C4-2B (cell line): ENCODE results near the gene TXNIP.

Experiments
- H3K27ac ChIP-seq: fragments of 450-650 bp; 2 replicates; pipeline ENCODE4 v1.5.1; 2017
- CTCF ChIP-seq: fragments of 450-650 bp; conservative IDR thresholded peaks from 2 replicates; pipeline ENCODE4 v1.5.1; 2017; ENCODE audit warnings: mild to moderate bottlenecking
- ZFX ChIP-seq: fragments of 450-650 bp; IDR thresholded peaks from 2 replicates; pipeline ENCODE4 v1.6.1; 2017

Gene TXNIP

DNA sequence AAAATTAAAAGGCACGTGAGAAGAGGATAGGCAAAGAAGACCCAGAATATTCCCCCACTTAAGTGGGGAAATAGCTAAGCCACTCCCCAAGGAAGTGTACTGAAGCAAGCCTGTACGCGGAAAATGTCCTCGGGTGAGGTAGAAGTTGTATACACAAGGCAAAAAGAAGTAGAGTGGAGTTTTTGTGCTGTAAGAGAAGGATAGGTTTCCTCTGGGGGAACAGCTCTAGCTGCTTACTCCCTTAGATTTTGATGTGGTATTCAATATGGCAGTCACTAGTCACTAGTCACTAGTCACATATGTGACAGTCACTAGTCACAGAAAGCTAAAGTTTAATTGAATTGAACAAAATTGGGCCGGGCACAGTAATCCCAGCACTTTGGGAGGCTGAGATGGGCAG lies 7.6 kb downstream of the TXNIP start:
- TF ChIP-seq ZFX (no peak), CTCF (no peak)

DNA sequence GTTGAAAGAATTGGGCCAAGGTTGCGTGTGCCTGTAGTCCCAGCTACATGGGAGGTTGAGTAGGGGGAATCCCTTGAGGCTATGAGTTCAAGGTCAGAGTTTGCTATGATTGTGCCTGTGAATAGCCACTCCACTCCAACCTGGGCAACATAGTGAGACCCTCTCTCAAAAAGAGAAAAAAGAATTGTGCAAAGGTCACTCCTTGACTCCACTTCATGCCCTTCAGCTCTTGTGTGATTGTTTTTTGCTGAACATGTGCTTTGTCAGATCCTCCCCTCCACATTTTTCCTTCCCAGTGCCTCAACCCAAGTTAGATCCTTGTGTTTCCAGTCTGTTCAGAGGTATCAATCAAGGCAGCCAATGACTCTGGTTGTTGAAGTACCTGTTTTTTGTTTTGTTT lies 8.5 kb downstream of the TXNIP start:
- H3K27ac ChIP-seq = no peak overlapping the region
- TF ChIP-seq CTCF (no peak), ZFX (no peak)

More for the DNA sequence above, 7.6 kb downstream of the TXNIP start:
- H3K27ac ChIP-seq = no peak overlapping the region

DNA sequence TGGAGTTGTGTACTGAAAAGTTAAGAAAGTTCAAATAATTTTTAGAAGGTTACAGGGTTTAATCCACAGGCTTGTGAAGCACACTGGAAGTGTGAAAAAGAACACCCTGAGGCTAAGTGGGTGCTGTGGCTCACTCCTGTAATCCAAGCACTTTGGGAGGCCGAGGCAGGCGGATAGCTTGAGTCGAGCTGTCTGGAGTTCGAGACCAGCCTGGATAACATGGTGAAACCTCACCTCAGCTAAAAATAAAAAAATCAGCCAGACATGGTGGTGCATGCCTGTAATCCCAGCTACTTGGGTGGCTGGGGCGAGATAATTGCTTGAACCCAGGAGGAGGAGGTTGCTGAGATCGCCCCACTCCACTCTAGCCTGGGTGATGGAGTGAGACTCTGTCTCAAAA lies 9.8 kb downstream of the TXNIP start:
- TF ChIP-seq ZFX = no peak
- TF ChIP-seq CTCF = no peak
- H3K27ac ChIP-seq = peak overlapping the region; percentile 10; the same call in 1 of the 2 replicates

DNA sequence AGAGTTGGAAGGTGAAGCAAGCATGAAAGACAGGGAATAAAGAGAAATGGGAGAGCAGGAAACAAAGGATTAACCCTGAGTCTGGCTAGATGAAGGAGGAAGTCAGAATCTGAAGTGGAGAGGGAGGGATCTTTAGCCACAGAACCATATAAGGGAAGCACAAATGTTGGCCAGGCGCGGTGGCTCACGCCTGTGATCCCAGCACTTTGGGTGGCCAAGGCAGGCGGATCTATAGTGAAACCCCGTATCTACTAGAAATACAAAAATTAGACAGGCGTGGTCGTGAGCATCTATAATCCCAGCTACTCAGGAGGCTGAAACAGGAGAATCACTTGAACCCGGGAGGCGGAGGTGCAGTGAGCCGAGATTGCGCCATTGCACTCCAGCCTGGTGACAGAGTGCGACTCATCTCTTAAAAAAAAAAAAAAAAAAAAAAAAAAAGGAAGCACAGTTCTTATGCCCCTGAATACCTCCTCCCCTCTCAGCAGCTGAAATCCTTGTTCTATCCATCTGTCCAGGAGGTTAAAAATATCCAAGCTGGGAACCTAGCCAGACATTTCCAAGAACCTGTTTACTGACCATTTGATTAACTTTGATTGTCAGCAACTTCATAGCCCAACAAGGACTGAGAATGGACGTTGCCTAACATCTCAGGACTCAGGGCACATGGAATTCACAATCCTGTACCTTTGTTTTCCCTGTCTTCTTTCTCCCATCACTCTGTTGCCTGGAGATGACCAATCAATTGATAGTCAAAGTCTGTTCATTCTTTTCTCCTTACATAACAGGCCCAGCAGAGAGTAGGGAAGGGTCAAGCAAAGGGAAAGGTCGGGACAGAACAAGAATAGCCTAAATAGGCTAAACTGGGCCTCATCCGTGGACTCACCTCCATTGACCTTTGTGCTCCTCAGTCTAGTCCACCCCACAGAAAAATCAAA lies 10.6 kb downstream of the TXNIP start:
- H3K27ac ChIP-seq = peak overlapping the region; percentile 38
- TF ChIP-seq CTCF (no peak), ZFX (no peak)

GRCh38 chr1:145985129-145985501 lies 11.3 kb downstream of the TXNIP start:
- peak overlapping the region; percentile 38 for H3K27ac ChIP-seq

GRCh38 chr1:145983960-145984830 lies 12.2 kb downstream of the TXNIP start:
- TF ChIP-seq ZFX = no peak
- TF ChIP-seq CTCF = no peak
- no peak overlapping the region for H3K27ac ChIP-seq

More at GRCh38 chr1:145985129-145985501, 11.3 kb downstream of the TXNIP start:
- TF ChIP-seq CTCF (no peak), ZFX (no peak)

- TF ChIP-seq CTCF = no peak
- TF ChIP-seq ZFX = no peak
- H3K27ac ChIP-seq = no peak overlapping the region
Observed at GRCh38 chr1:145983206-145983675, 13.1 kb downstream of the TXNIP start.
